ENCODE data around the gene GLIS1. TPM values are rescaled to one million over a fixed set of nuclear protein-coding genes. Genes with fewer than 3 reads are reported as not detected.
A peak's percentile ranks its signal among the peaks of the same experiment; 100 is the strongest.

Gene GLIS1
- total RNA-seq, 1 experiment from 2014 or later = 0.28 TPM

DNA sequence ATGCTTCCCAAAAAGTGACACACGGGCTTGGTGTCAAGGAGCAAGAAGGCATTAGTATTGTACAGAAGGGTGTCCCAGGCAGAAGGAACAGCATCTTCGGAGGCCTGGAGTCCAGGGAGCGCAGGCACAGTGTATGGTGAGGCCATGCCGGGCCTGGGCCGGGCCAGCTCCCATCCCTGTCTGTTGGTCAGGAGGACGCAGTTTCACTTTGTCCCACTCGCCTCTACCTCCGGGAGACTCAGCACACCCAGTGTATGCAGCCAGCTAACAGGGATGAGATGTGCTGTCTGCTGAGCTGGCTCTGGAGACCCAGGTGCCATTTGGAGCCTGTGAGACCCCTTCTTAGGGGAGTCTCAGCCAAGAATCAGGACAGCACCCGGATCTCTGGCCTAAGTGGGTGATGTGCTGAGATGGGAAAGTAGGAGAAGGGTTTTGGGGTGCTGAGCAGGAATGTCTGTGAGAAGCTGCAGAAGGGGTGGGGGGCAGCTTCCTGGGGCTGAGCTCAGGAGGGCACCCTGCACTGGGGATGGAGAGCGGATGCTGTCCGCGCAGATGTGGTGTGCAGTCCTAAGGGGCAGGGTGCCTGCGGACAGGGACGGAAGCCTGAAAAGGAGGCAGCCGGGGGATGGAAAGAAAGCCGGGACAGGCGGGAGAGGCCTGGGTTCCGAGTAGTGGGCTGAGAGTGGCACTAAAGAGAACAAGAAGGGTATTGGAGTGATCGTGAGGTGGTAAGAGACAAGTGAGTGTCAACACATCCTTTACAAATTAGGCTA is 254.1 kb downstream of the GLIS1 start:
- Mint-ChIP-seq H3K9me3 (peaks cover 2 to 4% of the 10 kb centered on the region in 2 experiments; a peak in 3 of 5 replicates), H3K36me3 (ENCODE audit: insufficient read depth in 1 of 3, low read depth in 3 of 3) (peaks cover 0 to 3% (median 3%) of the 10 kb centered on the region in 3 experiments; a peak in 1 of 7 replicates), H3K27me3 (ENCODE audit: low read depth) (peaks cover 26% of the 10 kb centered on the region), H3K27ac (peak overlapping the region in 2 of 3 experiments; percentile 86 to 88; a peak in 3 of 7 replicates), H3K4me1 (peaks cover 9 to 15% of the 10 kb centered on the region in 2 experiments), H3K4me3 (no peak overlapping the region)
- Histone ChIP-seq H2AK5ac (ENCODE audit: insufficient read length, low read length) (no peak overlapping the region), H3K23me2 (ENCODE audit: insufficient read length, low read depth, low read length, poor library complexity, severe bottlenecking) (no peaks in the 10 kb centered on the region), H3K4me1 (ENCODE audit: insufficient read depth, low read length) (no peaks in the 10 kb centered on the region), H3K79me1 (ENCODE audit: insufficient read depth, low read depth, low read length, poor library complexity, severe bottlenecking) (no peaks in the 10 kb centered on the region), H3T11ph (ENCODE audit: low read length) (no peak overlapping the region), H2BK5ac (ENCODE audit: insufficient read length, low read length) (no peak overlapping the region), H2BK12ac (ENCODE audit: insufficient read length, low read depth, low read length) (no peak overlapping the region), H3K4me2 (ENCODE audit: insufficient read depth, insufficient read length, low read length) (no peak overlapping the region), H4K91ac (ENCODE audit: insufficient read length, low read depth, low read length) (no peak overlapping the region), H2AFZ (ENCODE audit: low read length) (no peak overlapping the region), H2BK120ac (ENCODE audit: low read depth, low read length, poor library complexity, severe bottlenecking) (no peak overlapping the region), H2BK15ac (ENCODE audit: low read depth, low read length) (no peak overlapping the region), H3K27me3 (ENCODE audit: insufficient read depth, low read length) (no peaks in the 10 kb centered on the region), H2BK20ac (ENCODE audit: low read depth, low read length, poor library complexity, severe bottlenecking) (no peak overlapping the region), H3K4ac (ENCODE audit: low read depth, low read length) (no peak overlapping the region), H3K14ac (ENCODE audit: insufficient read depth, low read length) (no peak overlapping the region), H3K79me2 (ENCODE audit: insufficient read depth, low read length) (no peaks in the 10 kb centered on the region), H3K56ac (ENCODE audit: insufficient read length, low read depth, low read length) (no peak overlapping the region), H4K8ac (replicated peaks; ENCODE audit: insufficient read length, low read depth, low read length) (no peak overlapping the region), H3K18ac (ENCODE audit: insufficient read length, low read depth, low read length) (no peak overlapping the region), H4K5ac (ENCODE audit: insufficient read length, low read depth, low read length) (no peak overlapping the region), H3K27ac (ENCODE audit: insufficient read length, low read depth, low read length) (no peak overlapping the region), H4K20me1 (ENCODE audit: control insufficient read depth, insufficient read depth, insufficient read length) (no peaks in the 10 kb centered on the region), H3K9ac (ENCODE audit: extremely low read depth, insufficient read length, low read length) (no peak overlapping the region), H3K23ac (ENCODE audit: insufficient read length, low read depth, low read length) (no peak overlapping the region), H3K9me3 (ENCODE audit: control insufficient read depth, low read depth, low read length) (no peaks in the 10 kb centered on the region)
- DNase-seq = no peak
- WGBS (ENCODE audit: extremely low coverage, insufficient read length, low lambda C conversion rate) = no CpG with 5 or more reads among the region's 19 CpGs
- TF ChIP-seq, protein P1, sequence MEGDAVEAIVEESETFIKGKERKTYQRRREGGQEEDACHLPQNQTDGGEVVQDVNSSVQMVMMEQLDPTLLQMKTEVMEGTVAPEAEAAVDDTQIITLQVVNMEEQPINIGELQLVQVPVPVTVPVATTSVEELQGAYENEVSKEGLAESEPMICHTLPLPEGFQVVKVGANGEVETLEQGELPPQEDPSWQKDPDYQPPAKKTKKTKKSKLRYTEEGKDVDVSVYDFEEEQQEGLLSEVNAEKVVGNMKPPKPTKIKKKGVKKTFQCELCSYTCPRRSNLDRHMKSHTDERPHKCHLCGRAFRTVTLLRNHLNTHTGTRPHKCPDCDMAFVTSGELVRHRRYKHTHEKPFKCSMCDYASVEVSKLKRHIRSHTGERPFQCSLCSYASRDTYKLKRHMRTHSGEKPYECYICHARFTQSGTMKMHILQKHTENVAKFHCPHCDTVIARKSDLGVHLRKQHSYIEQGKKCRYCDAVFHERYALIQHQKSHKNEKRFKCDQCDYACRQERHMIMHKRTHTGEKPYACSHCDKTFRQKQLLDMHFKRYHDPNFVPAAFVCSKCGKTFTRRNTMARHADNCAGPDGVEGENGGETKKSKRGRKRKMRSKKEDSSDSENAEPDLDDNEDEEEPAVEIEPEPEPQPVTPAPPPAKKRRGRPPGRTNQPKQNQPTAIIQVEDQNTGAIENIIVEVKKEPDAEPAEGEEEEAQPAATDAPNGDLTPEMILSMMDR (conservative IDR thresholded peaks at IDR 0.05) = no peak
